Cardiac muscle cell (in vitro differentiated cells and primary cell): ENCODE data around the gene STRN. TPM values are rescaled to one million over a fixed set of nuclear protein-coding genes. Genes with fewer than 3 reads are reported as not detected.

Source experiments
- DNase-seq, 2 donors: peaks; one replicate each; pipeline versions ENCODE4 v3.0.0 to v3.0.0-alpha.2; 2010 to 2017; ENCODE audit warnings: low read depth in 1 of 2, low spot score in 1 of 2
- H3K27ac ChIP-seq: fragments of 200-600 bp; sonication (generic); 2 replicates; pipeline ENCODE4 v1.5.1; 2016
- H3K27me3 ChIP-seq: fragments of 200-600 bp; sonication (generic); 2 replicates; pipeline ENCODE4 v1.6.0; 2016; ENCODE audit warnings: control low read depth
- H3K36me3 ChIP-seq: fragments of 200-600 bp; sonication (generic); 2 replicates; pipeline ENCODE4 v1.5.1; 2016; ENCODE audit warnings: control low read depth
- H3K4me1 ChIP-seq: fragments of 200-600 bp; sonication (generic); 2 replicates; pipeline ENCODE4 v1.8.1; 2017; ENCODE audit warnings: low read depth, mild to moderate bottlenecking, mixed run types
- H3K4me3 ChIP-seq: fragments of 200-600 bp; sonication (generic); 2 replicates; pipeline ENCODE4 v1.5.1; 2016; ENCODE audit warnings: mild to moderate bottlenecking
- H3K9me3 ChIP-seq: fragments of 200-600 bp; sonication (generic); 2 replicates; pipeline ENCODE4 v1.5.1; 2017; ENCODE audit warnings: low read depth, mild to moderate bottlenecking, control low read depth
- CTCF ChIP-seq: IDR thresholded peaks from 2 replicates; pipeline ENCODE4 v1.5.1; 2012; ENCODE audit warnings: low read depth, mild to moderate bottlenecking, low read length
- polyA plus RNA-seq: library from polyadenylated mRNA; unstranded; fragments of >200 nt; fragmentation: Nextera tagmentation; extraction: Ambion mirVana; gene quantifications from 2 replicates; pipeline ENCODE4 v1.2.1, GENCODE V29; 2016
- total RNA-seq: library from RNA; depleted of rRNA; stranded (reverse); fragments of >200 nt; gene quantifications from 2 replicates; pipeline ENCODE4 v1.2.3, GENCODE V29; 2016

STRN gene
- total and polyA plus RNA-seq, 2 experiments from 2014 or later, result 11.4 to 19.5 TPM

- Histone ChIP-seq H3K4me1 (no peaks in the 10 kb centered on the region), H3K4me3 (no peak overlapping the region), H3K27me3 (no peaks in the 10 kb centered on the region), H3K9me3 (no peaks in the 10 kb centered on the region), H3K27ac (no peak overlapping the region), H3K36me3 (peaks cover 40% of the 10 kb centered on the region)
- TF ChIP-seq CTCF, result no peak
- no peak for DNase-seq
These were observed 87.9 kb downstream of the STRN start for GRCh38 chr2:36878429-36878828.

GRCh38 chr2:36871068-36871707, 95.1 kb downstream of the STRN start:
- Histone ChIP-seq H3K36me3 (peaks cover 20% of the 10 kb centered on the region), H3K4me3 (no peak overlapping the region), H3K27me3 (no peaks in the 10 kb centered on the region), H3K4me1 (no peaks in the 10 kb centered on the region), H3K27ac (no peak overlapping the region), H3K9me3 (no peaks in the 10 kb centered on the region)
- no peak for TF ChIP-seq CTCF
- DNase-seq, result no peak

- Histone ChIP-seq H3K27ac (no peak overlapping the region), H3K27me3 (no peaks in the 10 kb centered on the region), H3K36me3 (peaks cover 14% of the 10 kb centered on the region), H3K4me3 (no peak overlapping the region), H3K4me1 (no peaks in the 10 kb centered on the region), H3K9me3 (no peaks in the 10 kb centered on the region)
- no peak for TF ChIP-seq CTCF
- no peak for DNase-seq
These were observed 96.7 kb downstream of the STRN start for GRCh38 chr2:36869606-36870005.

- no peak overlapping the region for H3K4me3 ChIP-seq
- H3K36me3 ChIP-seq, result peaks cover 31% of the 10 kb centered on the region
- no peak for DNase-seq
- no peaks in the 10 kb centered on the region for H3K27me3 ChIP-seq
- no peaks in the 10 kb centered on the region for H3K9me3 ChIP-seq
- no peaks in the 10 kb centered on the region for H3K4me1 ChIP-seq
- no peak overlapping the region for H3K27ac ChIP-seq
- no peak for TF ChIP-seq CTCF
These were observed 104.4 kb downstream of the STRN start for GRCh38 chr2:36861896-36862295.

GRCh38 chr2:36859366-36859792, 107.0 kb downstream of the STRN start:
- DNase-seq, result no peak
- H3K9me3 ChIP-seq, result no peaks in the 10 kb centered on the region
- no peaks in the 10 kb centered on the region for H3K27me3 ChIP-seq
- peaks cover 41% of the 10 kb centered on the region for H3K36me3 ChIP-seq
- no peak for TF ChIP-seq CTCF
- H3K4me3 ChIP-seq, result no peak overlapping the region
- H3K27ac ChIP-seq, result no peak overlapping the region
- no peaks in the 10 kb centered on the region for H3K4me1 ChIP-seq
